ENCODE results near the gene KCNJ9. TPM values are rescaled to one million over a fixed set of nuclear protein-coding genes. Genes with fewer than 3 reads are reported as not detected.

Gene KCNJ9
- total RNA-seq, 2 donors from 2014 or later, result 0.11 to 0.30 TPM

GRCh38 chr1:160115545-160116282, 34.4 kb downstream of the KCNJ9 start, which contains the start of gene ATP1A2:
TSS of gene ATP1A2 (plus strand) at chr1:160115759. CDS start at chr1:160115862, 103 bp downstream.
- Histone ChIP-seq H3K4me3 (no peak within 1 kb of the TSS), H3K4me1 (no peaks in the 10 kb centered on the region), H3K9me3 (no peaks in the 10 kb centered on the region), H3K27ac (no peak within 1 kb of the TSS), H3K36me3 (no peaks in the 10 kb centered on the region), H3K9ac (ENCODE audit: low read depth in 2 of 2, low read length in 2 of 2) (peak within 1 kb of the TSS in 1 of 2 donors; percentile 50), H3K27me3 (no peaks in the 10 kb centered on the region)
- no peak for DNase-seq
- intact Hi-C loops (cut with DNase I), result no loop called here
- TF ChIP-seq CTCF (IDR thresholded peaks at IDR 0.05), result no peak

- Histone ChIP-seq H3K27ac (no peak overlapping the region), H3K9ac (ENCODE audit: low read depth in 2 of 2, low read length in 2 of 2) (peak overlapping the region in 1 of 2 donors; percentile 24), H3K4me1 (no peaks in the 10 kb centered on the region), H3K36me3 (no peaks in the 10 kb centered on the region), H3K27me3 (no peaks in the 10 kb centered on the region), H3K4me3 (no peak overlapping the region), H3K9me3 (no peaks in the 10 kb centered on the region)
- TF ChIP-seq CTCF (IDR thresholded peaks at IDR 0.05), result no peak
- DNase-seq, result no peak
- intact Hi-C loops (cut with DNase I), result no loop called here
Measured at GRCh38 chr1:160116283-160117147, 35.2 kb downstream of the KCNJ9 start.

- Histone ChIP-seq H3K9me3 (no peaks in the 10 kb centered on the region), H3K4me1 (no peaks in the 10 kb centered on the region), H3K4me3 (no peak overlapping the region), H3K27ac (no peak overlapping the region), H3K27me3 (no peaks in the 10 kb centered on the region), H3K9ac (ENCODE audit: low read depth in 2 of 2, low read length in 2 of 2) (peak overlapping the region in 1 of 2 donors; percentile 38), H3K36me3 (no peaks in the 10 kb centered on the region)
- no peak for DNase-seq
- TF ChIP-seq CTCF (IDR thresholded peaks at IDR 0.05), result no peak
- intact Hi-C loops (cut with DNase I), result no loop called here
Measured at GRCh38 chr1:160117300-160117699, 36.0 kb downstream of the KCNJ9 start.

- H3K27me3 ChIP-seq, result no peaks in the 10 kb centered on the region
- H3K9ac ChIP-seq (ENCODE audit: low read depth in 2 of 2, low read length in 2 of 2), result no peak overlapping the region
- no peaks in the 10 kb centered on the region for H3K4me1 ChIP-seq
- no peak overlapping the region for H3K4me3 ChIP-seq
- intact Hi-C loops (cut with DNase I), result no loop called here
- H3K27ac ChIP-seq, result no peak overlapping the region
- TF ChIP-seq CTCF (IDR thresholded peaks at IDR 0.05), result no peak
- no peak for DNase-seq
- H3K9me3 ChIP-seq, result no peaks in the 10 kb centered on the region
- no peaks in the 10 kb centered on the region for H3K36me3 ChIP-seq
Measured at GRCh38 chr1:160117709-160118183, 36.4 kb downstream of the KCNJ9 start.

DNA sequence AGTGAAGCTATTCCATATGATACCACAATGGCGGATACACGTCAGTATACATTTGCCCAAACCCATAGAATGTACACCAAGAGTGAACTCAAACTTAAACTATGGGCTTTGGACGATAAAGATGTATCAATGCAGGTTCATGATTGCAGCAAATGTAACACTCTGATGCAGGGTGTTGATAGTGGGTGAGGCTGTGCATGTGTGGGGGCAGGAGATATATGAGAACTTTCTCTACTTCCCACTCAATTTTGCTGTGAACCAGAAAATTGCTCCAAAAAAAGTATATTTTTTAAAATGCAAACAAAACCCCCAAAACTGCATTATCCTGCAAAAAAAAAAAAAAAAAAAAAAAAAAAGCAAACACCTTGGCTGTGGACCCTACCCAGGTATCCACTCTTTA, 37.6 kb downstream of the KCNJ9 start:
- DNase-seq, result no peak
- Histone ChIP-seq H3K9me3 (no peaks in the 10 kb centered on the region), H3K27ac (no peak overlapping the region), H3K36me3 (no peaks in the 10 kb centered on the region), H3K4me1 (no peaks in the 10 kb centered on the region), H3K9ac (ENCODE audit: low read depth in 2 of 2, low read length in 2 of 2) (no peak overlapping the region), H3K27me3 (no peaks in the 10 kb centered on the region), H3K4me3 (no peak overlapping the region)
- no peak for TF ChIP-seq CTCF (IDR thresholded peaks at IDR 0.05)
- intact Hi-C loops (cut with DNase I), result no loop called here

Measured in colonic mucosa (tissue), 4 donors.